ENCODE results near the gene CNTLN.
"Not testable (repeated sequence)": the region's sequence is repeated elsewhere in the genome, so short reads cannot be mapped to it uniquely, and the experiment has no call there.

Gene CNTLN

GRCh38 chr9:17387565-17387964, 252.7 kb downstream of the CNTLN start:
- FAIRE-seq = no peak
- no peak for DNase-seq (ENCODE audit: insufficient read length, low spot score)

GRCh38 chr9:17389026-17389425, 254.2 kb downstream of the CNTLN start:
- DNase-seq (ENCODE audit: insufficient read length, low spot score) (no peak), FAIRE-seq (no peak)
- TF ChIP-seq CTCF (IDR thresholded peaks at IDR 0.05; ENCODE audit: insufficient read depth, missing control alignments) = no peak

More at GRCh38 chr9:17387565-17387964, 252.7 kb downstream of the CNTLN start:
- no peak for TF ChIP-seq CTCF (IDR thresholded peaks at IDR 0.05; ENCODE audit: insufficient read depth, missing control alignments)

DNA sequence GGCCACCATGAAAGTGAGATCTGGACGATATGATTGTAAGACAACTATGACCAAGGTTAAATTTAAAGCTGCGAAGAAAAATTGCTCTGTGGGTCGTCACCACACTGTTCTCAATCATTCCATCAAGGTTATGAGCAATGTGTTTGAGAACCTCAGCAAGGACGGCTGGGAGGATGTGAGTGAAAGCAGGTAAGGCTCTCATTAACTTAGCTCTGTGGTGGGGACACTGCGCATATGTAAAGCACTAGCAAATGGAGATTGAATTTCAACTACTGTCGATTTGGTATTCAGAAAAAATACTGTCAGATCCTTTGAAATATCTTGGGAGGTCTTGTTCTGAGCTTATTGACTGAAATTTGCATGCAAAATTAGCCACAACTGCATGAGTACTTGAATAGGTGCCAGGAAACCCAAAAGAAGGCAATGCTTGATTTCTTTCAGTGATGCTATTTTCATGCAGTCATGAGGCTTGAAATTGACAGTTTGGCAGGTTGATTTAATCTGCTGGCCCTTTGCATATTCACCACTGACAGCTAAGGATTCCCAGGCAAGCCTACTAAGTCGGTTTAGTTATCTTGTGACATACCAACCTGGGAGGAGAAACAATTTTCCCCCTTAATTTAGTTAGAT, 260.2 kb downstream of the CNTLN start:
- DNase-seq (ENCODE audit: insufficient read length, low spot score) (no peak), FAIRE-seq (no peak)
- no peak for TF ChIP-seq CTCF (IDR thresholded peaks at IDR 0.05; ENCODE audit: insufficient read depth, missing control alignments)

- not testable (repeated sequence) for DNase-seq (ENCODE audit: insufficient read length, low spot score); FAIRE-seq
Measured at GRCh38 chr9:17397166-17397728, 262.4 kb downstream of the CNTLN start.

DNA sequence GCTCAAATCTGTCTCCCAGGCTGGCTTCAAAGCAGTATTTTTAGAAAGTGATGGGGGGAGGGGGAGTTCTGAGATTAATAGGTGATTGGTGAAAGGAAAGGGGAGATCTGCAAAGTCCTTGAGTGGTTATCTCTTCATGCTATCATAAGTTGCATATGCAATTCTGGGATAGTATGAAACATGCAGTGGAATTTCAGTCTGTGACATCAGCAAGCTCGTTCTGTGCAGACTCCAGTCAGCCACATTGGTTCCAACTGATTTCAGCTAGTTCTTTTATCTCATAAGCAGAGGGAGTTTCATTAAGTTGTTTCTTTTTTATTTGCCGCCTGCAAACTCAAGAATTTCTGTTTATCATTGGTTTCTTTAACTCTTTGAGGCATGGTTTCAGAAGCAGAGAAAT, 263.5 kb downstream of the CNTLN start:
- TF ChIP-seq CTCF (IDR thresholded peaks at IDR 0.05; ENCODE audit: insufficient read depth, missing control alignments) = no peak
- DNase-seq (ENCODE audit: insufficient read length, low spot score) (no peak), FAIRE-seq (no peak)

DNA sequence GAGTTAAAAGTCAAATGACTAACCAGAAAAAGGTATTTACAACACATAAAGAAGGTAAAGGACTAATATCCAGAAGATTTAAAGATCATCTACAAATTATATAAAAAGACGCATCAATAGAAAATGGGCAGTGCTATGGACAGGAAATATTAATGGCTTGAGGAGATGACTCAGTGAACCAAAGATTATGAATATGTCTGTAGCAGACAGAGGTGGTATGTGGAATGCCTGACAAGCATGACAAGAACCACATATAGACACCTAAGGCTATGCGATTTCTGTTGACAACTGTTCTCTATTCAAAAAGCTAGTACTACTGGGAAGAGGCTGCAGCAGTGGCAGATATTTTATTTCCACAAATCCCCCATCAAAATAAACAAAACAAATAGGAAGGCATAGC, 267.0 kb downstream of the CNTLN start:
- no peak for TF ChIP-seq CTCF (IDR thresholded peaks at IDR 0.05; ENCODE audit: insufficient read depth, missing control alignments)
- FAIRE-seq (no peak), DNase-seq (ENCODE audit: insufficient read length, low spot score) (no peak)

DNA sequence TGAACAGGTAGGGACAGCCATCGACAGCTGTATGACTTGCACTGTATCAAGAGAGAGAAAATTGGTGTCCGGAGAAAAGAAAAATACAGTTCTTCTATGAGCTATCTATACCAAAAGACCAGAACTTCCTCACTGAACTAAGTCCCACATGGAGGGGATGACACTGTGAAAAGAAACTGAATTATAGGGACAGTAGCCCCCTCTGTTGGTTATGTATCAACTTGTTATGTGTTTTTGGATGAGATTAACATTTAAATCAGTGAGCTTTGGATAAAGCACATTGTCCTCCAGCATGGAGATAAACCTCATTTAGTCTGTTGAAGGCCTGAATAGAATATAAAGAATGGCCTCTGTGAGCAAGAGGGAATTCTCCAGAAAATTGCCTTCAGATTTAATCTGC, 267.5 kb downstream of the CNTLN start:
- TF ChIP-seq CTCF (IDR thresholded peaks at IDR 0.05; ENCODE audit: insufficient read depth, missing control alignments) = peak; percentile 28
- DNase-seq (ENCODE audit: insufficient read length, low spot score) (no peak), FAIRE-seq (no peak)
